ENCODE measurements around the gene RASAL2. TPM values are rescaled to one million over a fixed set of nuclear protein-coding genes. Genes with fewer than 3 reads are reported as not detected.

Gene RASAL2
- 16.0 to 23.2 TPM (median 17.4 TPM) in 5 replicates for total RNA-seq (2022; extraction: Qiagen RNA extraction)

DNA sequence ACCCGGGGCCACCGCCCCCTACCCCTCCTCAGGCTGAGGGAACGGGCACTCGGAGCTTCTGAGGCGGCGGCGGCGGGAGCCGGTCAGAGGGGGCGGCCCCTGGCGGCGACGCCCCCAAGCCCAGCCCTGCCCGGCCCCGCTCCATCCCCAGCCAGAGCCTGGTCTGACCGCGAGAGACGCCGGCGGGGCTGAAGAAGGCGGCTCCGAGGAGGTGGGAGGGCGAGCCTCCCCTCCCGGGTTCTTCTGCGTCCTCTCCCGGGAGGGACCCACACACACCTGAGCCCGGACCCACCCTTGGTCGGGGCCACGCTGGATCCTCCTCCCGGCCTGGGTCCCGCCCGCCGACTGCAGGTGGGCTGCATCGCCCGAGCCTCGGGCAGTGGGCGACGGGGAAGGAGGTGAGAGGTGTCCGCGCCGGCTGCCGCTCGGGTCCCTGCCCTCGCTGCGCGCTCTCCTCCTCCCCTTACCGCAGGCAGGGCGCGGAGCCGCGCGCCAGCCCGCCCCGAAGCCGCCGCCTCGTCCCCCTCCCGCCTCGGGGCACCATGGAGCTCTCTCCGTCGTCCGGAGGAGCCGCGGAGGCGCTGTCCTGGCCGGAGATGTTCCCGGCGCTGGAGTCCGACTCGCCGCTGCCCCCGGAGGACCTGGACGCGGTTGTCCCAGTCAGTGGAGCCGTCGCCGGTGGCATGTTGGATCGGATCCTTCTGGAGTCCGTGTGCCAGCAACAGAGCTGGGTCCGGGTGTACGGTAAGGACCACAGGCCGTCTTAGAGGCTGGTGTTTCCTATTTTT lies at the start of gene RASAL2:
RASAL2 (plus strand) TSS at position 154 of the 788 bp plus-strand sequence; CDS start at position 543, 389 bp downstream.

DNA sequence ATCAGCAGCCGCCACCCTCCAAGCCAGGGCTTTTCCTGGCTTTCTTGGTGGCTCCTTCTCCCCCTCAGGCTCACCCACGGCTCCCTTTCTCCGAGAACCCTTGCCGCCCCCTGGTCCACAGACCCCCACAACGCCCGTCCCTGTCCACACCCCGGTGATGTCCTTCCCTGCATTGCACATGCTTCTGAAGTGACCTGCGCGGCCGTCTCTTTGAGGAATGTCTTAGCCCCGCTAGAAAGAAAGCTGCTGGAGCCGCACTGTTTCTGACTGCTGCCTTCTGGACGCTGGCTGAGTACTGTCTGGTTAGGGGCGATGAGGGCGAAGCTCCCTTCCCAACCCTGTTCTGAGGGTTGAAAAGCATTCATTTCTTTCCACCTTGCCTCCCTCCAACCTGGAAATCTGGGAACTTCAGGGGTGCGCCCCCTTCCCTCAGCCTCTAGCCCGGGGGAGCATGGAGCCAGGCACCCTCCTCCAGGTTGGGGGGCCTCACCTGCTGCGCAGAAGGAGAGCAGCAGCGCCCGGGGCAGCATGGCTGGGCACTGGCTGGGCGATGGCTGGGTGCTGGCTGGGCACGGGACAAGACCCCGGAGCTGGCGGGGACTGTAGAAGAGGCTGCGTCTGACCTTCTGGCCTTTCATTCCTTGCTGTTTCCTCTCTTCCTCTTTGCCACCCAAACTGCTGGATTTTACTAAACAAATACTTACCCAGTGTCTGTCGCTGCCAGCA lies 402.7 kb downstream of the RASAL2 start, which contains the start of gene CLEC20A:
CLEC20A (minus strand) TSS at position 555 of the 726 bp plus-strand sequence; CDS start at position 530, 25 bp downstream.

DNA sequence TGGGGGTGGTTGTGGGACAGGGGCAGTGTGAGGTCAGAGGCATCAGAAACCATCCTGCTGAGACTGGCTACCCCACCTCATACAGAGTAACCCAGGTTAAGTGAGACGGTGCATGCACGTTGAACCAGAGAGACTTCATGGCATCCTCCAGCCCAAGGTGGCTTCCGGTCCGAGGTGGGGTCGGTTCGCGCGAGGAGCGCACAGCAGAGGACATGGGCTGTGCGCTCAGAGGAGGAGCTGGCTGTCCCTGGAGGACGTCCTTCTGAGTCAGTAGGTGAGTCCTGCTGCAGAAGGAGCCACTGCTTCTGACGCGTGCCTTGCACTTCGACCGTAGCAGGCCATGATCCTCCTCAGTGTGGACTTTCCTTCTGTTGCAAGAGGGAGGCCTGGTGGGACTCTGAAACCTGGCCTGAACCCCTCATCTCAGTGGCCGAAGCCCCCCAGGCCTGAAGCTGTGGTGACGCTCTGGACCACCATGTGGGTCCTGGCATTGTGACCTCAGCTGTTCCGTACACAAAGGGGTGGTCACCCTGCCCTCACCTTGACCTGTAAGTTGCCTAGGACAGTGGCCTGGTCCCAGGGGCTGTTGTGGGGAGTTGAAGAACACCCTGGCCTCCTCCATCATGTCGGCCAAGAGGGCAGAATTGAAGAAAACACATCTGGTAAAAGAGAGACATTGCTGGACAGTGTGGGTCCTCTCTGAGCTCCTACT lies 418.8 kb downstream of the RASAL2 start, which contains the start of gene TEX35:
TEX35 (plus strand) TSS at position 544 of the 712 bp plus-strand sequence; CDS start at position 624, 80 bp downstream.

Other genes with a start within 250 kb of the RASAL2 start
- 0.65 to 1.3 TPM (median 1.2 TPM) in 5 replicates for gene SEC16B, start 124.0 kb upstream of the RASAL2 start, total RNA-seq (2022; extraction: Qiagen RNA extraction)